Kidney epithelial cell (primary cell): ENCODE data around the gene LPXN. TPM values are rescaled to one million over a fixed set of nuclear protein-coding genes. Genes with fewer than 3 reads are reported as not detected.
A peak's percentile ranks its signal among the peaks of the same experiment; 100 is the strongest.

Source experiments
- DNase-seq: peaks from one replicate; pipeline ENCODE4 v3.0.0-alpha.2; 2010; ENCODE audit warnings: low read depth
- H3K27me3 ChIP-seq: 2 replicates; pipeline ENCODE4 v1.6.0; 2011; ENCODE audit warnings: low read length; ENCODE audit not compliant: control insufficient read depth, insufficient read depth
- H3K36me3 ChIP-seq: 2 replicates; pipeline ENCODE4 v1.5.1; 2011; ENCODE audit warnings: low read length; ENCODE audit not compliant: control insufficient read depth, insufficient read depth
- H3K4me3 ChIP-seq: 2 replicates; pipeline ENCODE4 v1.5.1; 2011; ENCODE audit warnings: low read depth, mild to moderate bottlenecking, control low read depth, low read length
- total RNA-seq: library from RNA; depleted of rRNA; stranded (reverse); fragments of >200 nt; gene quantifications from 2 replicates; pipeline ENCODE4 v1.2.3, GENCODE V29; 2015
- TF ChIP-seq, protein P1 (sequence below): IDR thresholded peaks from 2 replicates; pipeline ENCODE4 v1.5.1; 2011; ENCODE audit warnings: mild to moderate bottlenecking, moderate library complexity, low read length, control low read depth, inconsistent platforms; ENCODE audit not compliant: insufficient read depth, poor library complexity, severe bottlenecking

LPXN gene
- total RNA-seq, 1 donor from 2014 or later: 5.9 TPM

- TF ChIP-seq, protein P1, sequence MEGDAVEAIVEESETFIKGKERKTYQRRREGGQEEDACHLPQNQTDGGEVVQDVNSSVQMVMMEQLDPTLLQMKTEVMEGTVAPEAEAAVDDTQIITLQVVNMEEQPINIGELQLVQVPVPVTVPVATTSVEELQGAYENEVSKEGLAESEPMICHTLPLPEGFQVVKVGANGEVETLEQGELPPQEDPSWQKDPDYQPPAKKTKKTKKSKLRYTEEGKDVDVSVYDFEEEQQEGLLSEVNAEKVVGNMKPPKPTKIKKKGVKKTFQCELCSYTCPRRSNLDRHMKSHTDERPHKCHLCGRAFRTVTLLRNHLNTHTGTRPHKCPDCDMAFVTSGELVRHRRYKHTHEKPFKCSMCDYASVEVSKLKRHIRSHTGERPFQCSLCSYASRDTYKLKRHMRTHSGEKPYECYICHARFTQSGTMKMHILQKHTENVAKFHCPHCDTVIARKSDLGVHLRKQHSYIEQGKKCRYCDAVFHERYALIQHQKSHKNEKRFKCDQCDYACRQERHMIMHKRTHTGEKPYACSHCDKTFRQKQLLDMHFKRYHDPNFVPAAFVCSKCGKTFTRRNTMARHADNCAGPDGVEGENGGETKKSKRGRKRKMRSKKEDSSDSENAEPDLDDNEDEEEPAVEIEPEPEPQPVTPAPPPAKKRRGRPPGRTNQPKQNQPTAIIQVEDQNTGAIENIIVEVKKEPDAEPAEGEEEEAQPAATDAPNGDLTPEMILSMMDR: no peak
- DNase-seq: no peak
- H3K27me3 ChIP-seq: no peaks in the 10 kb centered on the region
- no peaks in the 10 kb centered on the region for H3K36me3 ChIP-seq
- H3K4me3 ChIP-seq: no peak overlapping the region
Observed at GRCh38 chr11:58591659-58592058, 16.0 kb upstream of the LPXN start.

GRCh38 chr11:58586998-58587397, 11.3 kb upstream of the LPXN start:
- TF ChIP-seq, protein P1: no peak

GRCh38 chr11:58582437-58582836, 6.8 kb upstream of the LPXN start:
- no peaks in the 10 kb centered on the region for H3K27me3 ChIP-seq
- TF ChIP-seq, protein P1: no peak
- H3K36me3 ChIP-seq: no peaks in the 10 kb centered on the region
- DNase-seq: no peak
- no peak overlapping the region for H3K4me3 ChIP-seq

More at GRCh38 chr11:58586998-58587397, 11.3 kb upstream of the LPXN start:
- no peaks in the 10 kb centered on the region for H3K36me3 ChIP-seq
- H3K27me3 ChIP-seq: no peaks in the 10 kb centered on the region
- no peak for DNase-seq
- H3K4me3 ChIP-seq: no peak overlapping the region

DNA sequence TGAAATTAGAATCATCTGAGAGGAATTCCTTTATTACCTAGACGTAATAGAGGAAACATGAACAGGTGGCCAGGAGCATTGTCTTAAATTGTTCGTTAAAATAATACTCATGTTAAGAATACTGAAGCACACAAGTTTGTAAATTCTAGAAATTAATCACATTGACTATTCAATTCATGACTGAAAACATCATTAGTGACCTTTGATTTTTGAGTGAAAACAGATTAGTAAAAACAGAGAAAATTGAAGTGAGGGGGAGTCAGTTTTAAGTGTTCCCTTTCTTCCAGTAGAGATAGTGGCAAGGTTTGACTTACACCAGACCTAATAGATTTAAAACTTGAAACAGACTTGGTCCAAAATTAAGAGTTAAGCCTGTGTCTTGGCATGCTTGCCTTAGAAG, 4.7 kb upstream of the LPXN start:
- no peaks in the 10 kb centered on the region for H3K36me3 ChIP-seq
- no peak for DNase-seq
- TF ChIP-seq, protein P1: no peak
- H3K4me3 ChIP-seq: peak overlapping the region; percentile 100
- no peaks in the 10 kb centered on the region for H3K27me3 ChIP-seq

DNA sequence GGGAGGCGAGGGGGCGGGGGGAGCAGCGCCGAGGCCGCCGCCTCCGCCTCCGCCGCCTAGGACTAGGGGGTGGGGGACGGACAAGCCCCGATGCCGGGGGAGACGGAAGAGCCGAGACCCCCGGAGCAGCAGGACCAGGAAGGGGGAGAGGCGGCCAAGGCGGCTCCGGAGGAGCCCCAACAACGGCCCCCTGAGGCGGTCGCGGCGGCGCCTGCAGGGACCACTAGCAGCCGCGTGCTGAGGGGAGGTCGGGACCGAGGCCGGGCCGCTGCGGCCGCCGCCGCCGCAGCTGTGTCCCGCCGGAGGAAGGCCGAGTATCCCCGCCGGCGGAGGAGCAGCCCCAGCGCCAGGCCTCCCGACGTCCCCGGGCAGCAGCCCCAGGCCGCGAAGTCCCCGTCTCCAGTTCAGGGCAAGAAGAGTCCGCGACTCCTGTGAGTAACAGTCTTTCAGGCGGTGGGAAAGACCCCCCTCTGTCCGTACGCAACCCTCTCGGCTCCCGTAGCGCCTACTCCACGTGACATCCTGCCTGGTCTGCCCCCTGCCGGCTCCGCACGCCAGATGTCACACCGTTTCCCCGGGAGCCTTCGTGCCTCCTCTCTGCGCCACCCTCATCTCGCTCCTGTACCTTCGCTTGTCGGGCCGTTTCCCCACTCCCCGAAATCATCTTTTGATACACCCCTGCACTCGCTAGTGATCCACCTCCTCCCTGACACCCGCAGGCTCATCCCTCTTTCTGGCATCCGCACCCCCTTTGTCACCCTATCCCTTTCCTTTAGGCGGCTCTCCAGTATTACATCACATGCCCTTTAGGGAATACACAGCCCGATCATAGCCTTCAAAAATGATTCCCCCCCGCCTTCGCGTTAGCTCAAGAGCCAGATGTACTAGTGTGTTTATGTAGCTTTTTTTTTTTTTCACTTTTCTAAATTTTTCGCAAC, 3.8 kb upstream of the LPXN start:
- H3K36me3 ChIP-seq: no peaks in the 10 kb centered on the region
- no peak for DNase-seq
- H3K4me3 ChIP-seq: peak overlapping the region; percentile 100
- no peaks in the 10 kb centered on the region for H3K27me3 ChIP-seq
- TF ChIP-seq, protein P1: peak; percentile 92
